ENCODE results near the gene SHANK3. TPM values are rescaled to one million over a fixed set of nuclear protein-coding genes. Genes with fewer than 3 reads are reported as not detected.

SHANK3 gene
- total RNA-seq, 1 donor from 2014 or later: 0.02 TPM

DNA sequence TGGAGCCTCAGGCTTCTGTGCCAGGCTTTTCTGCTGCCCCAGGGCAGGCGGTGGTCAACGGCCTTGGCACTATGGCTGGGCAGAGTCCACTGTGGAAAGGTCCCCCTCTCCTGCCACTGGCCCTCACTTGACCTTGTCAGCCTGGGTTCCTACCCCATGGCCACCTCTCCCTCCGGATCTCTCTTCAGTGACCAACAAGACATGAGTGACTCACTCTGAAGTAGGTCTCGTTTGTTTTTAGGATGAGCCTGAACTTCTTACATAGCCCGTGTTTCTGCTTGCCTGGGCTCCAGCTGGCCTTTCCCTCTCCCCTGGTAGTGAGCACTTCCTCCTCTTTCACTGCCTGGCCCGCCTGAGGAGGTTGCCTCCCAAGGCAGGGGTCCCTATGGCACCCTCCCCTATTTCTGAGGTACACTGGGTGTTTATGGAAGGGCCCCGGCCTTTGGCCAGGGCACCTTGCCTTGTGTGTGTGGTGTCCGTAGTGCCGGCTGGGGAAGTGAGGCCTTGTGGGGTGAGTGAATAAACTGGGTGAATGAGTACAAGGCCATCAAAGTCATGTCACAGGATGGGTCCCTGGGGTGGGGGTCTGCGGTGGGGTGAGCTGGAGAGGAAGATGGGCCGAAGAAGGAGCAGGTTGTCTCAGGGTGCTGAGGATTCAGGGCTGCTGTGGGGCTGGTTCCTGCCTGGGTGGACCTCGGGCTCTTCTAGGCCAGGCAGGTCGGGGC is 5.0 kb downstream of the SHANK3 start:
- intact Hi-C loops (cut with micrococcal nuclease): no loop called here

DNA sequence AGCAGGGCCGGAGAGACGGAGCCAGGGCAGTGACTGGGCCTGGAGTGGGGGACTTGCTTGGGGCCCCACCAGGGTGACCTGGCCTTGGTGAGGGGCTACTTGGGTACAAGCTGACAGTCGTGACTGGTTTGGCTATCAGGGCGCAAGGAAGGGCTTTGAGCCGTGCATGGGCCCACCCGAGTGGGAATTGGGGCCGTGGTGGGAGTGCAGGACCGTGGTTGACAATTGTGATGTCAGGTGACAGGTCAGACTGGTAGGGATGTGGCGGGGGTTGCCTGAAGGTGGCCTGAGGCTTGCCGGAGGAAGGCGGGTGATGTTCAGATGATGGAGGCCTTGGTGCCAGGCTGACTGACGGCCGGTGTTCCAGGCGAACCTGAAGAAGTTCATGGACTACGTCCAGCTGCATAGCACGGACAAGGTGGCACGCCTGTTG is 5.6 kb downstream of the SHANK3 start:
- intact Hi-C loops (cut with micrococcal nuclease): no loop called here

DNA sequence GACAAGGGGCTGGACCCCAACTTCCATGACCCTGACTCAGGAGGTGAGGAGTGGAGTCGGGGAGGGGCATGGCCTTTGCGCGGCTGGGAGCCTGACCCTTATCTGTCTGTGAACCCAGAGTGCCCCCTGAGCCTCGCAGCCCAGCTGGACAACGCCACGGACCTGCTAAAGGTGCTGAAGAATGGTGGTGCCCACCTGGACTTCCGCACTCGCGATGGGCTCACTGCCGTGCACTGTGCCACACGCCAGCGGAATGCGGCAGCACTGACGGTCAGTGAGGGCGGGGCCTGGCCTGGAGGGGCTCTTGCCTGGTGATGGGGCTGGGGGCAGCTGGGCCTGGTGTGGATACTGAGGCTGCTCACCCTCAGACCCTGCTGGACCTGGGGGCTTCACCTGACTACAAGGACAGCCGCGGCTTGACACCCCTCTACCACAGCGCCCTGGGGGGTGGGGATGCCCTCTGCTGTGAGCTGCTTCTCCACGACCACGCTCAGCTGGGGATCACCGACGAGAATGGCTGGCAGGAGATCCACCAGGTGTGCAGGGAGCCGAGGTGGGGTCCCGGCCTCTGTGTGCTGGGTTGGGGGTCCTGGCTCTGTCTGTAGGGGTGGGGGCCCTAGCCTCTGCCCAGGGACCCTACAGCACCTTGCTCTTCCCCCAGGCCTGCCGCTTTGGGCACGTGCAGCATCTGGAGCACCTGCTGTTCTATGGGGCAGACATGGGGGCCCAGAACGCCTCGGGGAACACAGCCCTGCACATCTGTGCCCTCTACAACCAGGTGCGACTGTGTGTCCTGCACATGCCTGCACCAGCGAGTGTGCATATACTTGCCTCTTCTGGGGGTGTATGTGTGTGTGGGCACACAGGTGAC is 6.3 kb downstream of the SHANK3 start:
- intact Hi-C loops (cut with micrococcal nuclease): no loop called here

- intact Hi-C loops (cut with micrococcal nuclease): no loop called here
Observed at GRCh38 chr22:50683086-50683993, 10.7 kb downstream of the SHANK3 start.

DNA sequence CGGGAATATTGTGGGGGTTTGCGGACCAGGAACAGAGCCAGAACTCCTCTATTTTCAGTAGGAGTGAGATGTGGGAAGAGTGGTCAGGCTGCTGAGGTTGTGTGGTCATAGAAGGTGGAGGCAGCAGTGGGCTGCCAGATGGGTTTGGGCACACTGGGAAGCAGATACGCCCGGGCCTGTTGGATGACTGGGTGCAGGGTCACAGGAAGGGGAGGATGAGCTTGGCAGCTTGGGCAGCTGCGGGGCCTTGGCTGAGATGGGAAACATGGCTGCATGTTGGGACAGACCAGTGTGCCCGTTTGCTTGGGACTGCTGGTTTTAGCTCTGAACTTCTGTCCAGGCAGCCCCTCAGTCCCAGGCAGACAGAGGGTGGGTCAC is 11.4 kb downstream of the SHANK3 start:
- intact Hi-C loops (cut with micrococcal nuclease): no loop called here

DNA sequence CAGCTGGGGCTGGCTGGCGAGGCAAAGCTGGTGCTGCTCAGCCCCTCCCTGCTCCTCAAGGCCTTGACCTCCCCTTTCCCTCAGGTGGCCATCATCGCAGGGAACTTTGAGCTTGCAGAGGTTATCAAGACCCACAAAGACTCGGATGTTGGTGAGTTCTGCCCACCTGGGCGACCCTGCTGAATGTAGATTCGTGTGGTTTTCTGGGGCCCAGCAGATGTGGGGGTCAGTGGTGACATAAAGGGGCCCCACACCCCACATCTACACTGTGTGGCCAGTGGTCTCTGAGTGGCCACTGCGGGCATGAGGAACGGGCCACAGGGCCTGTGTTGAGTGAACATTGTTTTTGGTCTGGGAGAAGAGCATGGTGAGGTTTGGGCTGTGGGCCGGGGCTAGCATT is 11.9 kb downstream of the SHANK3 start:
- intact Hi-C loops (cut with micrococcal nuclease): no loop called here

DNA sequence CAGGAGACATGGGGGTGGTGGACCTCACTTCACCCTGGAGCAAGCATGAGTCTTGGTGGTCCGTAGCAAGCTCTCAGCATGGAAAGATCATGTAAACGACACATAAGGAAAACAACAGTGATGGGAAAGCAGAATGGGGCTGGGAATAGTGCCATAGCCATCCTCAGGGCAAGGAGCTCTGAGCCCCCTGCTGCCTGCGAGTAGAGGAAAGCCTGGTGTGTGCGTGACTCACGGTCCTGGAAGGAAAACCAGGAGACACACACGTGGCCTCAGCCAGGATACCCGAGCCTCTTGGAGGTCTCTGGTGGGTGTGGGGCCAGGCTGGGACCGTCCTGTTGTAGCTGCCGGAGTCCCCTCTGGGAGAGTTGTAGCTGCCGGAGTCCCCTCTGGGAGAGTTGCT is 12.4 kb downstream of the SHANK3 start:
- intact Hi-C loops (cut with micrococcal nuclease): no loop called here

DNA sequence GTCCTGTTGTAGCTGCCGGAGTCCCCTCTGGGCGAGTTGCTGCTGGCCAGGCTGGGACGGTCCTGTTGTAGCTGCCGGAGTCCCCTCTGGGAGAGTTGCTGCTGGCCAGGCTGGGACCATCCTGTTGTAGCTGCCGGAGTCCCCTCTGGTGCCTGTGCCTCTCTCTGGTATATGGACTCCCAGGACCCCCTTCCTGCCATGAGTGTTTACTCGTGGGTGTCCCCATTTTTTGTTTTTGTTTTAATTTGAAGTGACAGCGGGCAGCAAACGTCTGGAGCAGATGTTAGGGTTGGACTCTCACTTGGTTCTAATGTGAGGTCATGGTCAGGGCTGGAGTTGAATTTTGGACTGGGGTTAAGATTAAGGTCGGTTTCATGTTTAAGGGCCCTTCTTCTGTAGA is 14.2 kb downstream of the SHANK3 start:
- intact Hi-C loops (cut with micrococcal nuclease): no loop called here

- intact Hi-C loops (cut with micrococcal nuclease): no loop called here
Observed at GRCh38 chr22:50687829-50688228, 15.2 kb downstream of the SHANK3 start.

DNA sequence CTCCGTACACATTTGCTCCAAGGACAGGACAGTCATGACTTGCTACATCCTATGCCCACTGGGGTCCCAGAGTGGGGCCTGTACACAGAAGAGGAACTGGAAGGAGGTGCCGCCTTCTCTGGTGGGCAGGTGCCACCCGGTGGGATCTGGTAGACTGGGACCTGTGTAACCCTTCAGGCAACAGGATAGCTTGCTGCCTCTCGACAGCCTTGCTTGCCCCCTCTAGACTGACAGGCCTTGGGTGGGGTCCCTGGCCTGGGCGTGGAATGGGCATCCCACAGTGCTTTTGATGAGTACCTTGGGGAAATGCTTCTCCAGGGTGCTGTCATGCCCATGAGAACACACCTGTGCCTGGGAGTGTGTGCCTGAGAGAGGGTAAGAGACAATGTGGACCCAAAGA is 15.8 kb downstream of the SHANK3 start:
- intact Hi-C loops (cut with micrococcal nuclease): no loop called here

DNA sequence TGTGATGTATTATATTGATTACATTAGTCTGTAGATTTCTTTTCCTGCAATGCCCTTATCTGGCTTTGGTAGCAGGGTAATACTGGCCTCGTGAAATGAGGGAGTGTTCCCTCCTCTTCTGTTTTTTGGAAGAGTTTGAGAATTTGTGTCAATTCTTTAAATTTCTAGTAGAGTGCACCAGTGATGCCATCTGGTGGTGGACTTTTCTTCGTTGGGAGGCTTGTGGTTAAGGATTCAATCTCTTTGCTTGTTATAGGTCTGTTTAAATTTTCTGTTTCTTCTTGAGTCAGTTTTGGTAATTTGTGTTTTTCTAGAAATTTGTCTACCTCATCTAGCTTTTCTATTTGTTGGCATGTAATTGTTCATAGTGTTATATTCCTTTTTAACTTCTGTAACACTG is 18.9 kb downstream of the SHANK3 start:
- intact Hi-C loops (cut with micrococcal nuclease): loop anchor here (5.0 kb wide), 1 partner anchor 69 kb away; no protein-coding TSS in a partner anchor

DNA sequence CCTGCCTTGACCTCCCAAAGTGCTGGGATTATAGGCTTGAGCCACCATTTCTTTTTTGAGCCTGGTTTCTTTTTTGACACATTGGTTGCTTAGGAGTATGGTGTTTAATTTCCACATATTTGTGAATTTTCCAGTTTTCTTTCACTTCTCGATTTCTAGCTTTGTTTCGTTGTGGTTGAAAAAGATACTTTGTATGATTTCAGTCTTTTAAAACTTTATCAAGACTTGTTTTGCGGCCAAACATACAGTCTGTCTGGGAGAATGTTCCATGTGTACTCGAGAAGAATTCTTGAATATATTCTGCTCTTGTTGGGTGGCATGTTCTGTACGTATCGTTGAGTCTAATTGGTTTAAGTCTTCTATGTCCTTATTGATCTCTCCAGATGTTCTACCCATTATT is 20.8 kb downstream of the SHANK3 start:
- intact Hi-C loops (cut with micrococcal nuclease): loop anchor here (5.0 kb wide), 1 partner anchor 71 kb away; no protein-coding TSS in a partner anchor

DNA sequence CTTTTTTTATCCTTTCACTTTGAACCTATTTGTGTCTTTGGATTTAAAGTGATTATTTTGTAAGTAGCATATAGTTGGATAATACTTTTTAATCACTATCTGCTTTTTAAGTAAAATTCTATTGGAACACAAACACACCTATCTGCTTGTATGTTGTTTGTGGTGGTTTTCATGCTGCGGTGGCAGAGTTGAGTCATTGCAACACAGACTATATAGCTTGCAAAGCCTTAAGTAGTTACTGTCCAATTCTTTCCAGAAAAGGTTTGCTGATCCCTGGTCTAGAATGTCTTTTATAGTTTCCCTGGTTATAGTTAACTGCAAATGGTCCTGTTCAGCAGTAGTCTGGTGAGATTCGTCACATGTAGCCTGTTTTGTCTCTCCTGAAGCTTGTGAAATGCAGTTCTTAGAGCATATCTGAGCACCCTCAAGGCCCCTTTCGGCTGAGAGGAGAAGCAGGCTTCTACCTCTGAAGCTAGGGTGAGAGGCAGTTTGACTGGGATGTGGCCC is 21.5 kb downstream of the SHANK3 start:
- intact Hi-C loops (cut with micrococcal nuclease): loop anchor here (5.0 kb wide), 1 partner anchor 72 kb away; no protein-coding TSS in a partner anchor

DNA sequence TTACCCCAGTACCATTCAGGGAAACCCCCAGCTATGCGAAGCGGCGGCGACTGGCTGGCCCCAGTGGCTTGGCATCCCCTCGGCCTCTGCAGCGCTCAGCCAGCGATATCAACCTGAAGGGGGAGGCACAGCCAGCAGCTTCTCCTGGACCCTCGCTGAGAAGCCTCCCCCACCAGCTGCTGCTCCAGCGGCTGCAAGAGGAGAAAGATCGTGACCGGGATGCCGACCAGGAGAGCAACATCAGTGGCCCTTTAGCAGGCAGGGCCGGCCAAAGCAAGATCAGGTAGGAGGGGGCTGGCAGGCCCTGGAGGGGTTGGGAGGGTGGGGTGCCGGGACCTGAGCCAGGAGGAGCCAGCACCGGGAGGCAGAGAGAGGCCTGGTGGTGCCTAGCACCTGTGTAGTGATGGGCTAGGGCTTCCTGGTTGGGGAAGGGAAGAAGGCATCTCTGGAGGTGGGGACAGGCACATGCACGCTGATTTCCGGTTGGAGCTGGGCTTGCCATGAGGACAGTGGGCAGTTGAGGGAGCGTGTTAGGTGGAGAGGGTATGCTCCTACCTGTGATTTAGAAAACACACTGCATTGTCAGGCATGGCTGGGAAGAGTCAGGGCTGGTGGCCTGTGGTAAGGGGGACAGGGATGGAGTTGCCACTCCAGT is 22.3 kb downstream of the SHANK3 start:
- intact Hi-C loops (cut with micrococcal nuclease): loop anchor here (5.0 kb wide), 1 partner anchor 73 kb away; no protein-coding TSS in a partner anchor

DNA sequence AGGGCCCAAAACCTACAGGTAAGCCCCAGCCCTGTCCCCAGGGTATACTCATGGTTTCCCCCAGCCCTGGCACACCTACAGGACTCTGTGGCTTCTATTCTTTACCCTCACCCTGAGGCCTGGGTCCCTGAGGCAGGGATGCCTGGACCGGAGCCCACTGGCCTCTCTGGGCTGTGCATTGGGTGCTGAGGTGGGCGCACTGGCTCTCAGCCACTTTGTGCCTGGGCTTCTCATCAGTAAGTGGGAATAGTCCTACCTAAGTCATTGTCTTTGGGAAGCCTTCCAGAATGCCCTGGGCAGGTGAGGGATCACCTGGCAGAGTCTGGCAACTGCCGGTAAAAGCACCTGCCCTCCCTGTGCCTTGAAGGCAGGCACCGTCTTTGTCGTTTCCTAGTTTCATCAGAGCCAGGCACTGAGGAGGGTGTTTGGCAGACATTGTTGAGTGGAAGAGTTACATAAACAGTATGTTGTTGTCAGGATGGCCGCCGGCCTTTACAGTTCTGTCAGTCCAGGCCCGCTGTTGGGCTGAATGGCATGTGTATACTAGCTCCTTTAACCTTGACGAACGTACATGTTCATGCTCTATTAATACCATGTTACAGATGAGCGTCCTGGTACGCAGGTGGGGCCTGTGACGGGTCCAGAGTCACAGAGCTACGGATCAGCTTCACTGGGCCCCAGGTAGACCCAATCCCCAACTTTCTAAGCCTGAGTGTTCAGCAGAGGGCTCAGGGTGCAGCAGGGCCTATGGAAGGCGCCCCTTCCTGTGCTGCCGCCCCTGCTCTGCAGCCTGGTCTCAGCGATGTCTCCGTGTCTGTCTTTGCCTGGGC is 23.0 kb downstream of the SHANK3 start:
- intact Hi-C loops (cut with micrococcal nuclease): no loop called here

- intact Hi-C loops (cut with micrococcal nuclease): no loop called here
Observed at GRCh38 chr22:50696251-50696798, 23.7 kb downstream of the SHANK3 start.

GRCh38 chr22:50696799-50697561 is 24.4 kb downstream of the SHANK3 start:
- intact Hi-C loops (cut with micrococcal nuclease): no loop called here

DNA sequence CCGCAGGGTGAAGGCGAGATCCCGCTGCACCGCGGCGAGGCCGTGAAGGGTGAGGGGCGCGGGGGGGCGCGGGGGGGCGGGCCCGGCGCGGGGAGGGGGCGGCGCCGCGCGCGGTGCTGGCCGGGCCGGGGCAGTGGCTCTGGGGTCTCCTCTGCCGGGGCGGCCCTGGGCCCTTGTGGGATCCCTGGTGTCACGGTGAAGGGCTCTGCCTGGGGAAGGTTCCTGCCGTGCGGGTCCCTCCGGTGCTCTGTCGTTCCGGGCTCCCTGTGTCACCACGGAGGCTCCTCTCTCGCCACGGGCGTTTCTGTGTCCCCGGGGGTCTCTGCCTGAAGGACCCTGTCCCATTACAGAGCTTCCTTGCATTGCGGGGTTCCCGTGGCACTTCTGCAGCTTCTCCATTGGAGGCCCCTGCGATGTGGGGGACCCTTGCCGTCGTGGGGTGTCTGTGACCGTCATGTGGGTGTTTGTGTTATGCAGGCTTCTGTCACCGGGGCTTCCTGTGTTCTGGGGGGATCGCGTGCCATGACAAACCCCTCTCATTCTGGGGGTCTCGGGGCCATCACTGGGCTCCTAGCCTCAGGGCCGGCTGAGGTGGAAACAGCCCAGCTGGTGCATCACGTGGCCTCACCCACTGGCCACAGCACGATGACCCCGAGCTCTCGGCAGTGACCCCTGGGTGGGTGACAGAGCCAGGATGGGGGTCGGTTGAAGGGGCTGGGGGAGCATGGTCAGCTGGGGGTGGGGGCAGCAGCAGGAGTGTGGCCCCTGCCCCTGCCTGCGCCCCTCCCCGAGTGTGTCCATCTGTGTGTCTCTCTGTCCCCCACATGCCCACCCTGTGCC is 25.3 kb downstream of the SHANK3 start:
- intact Hi-C loops (cut with micrococcal nuclease): no loop called here

Data from T-helper 2 cell treated with Interferon-gamma antibody and Interleukin-4, amounts not matched to agents 100 ng/mL and 5 ng/mL, for 36 hours (primary cell).